ENCODE results near the gene KRT83. TPM values are rescaled to one million over a fixed set of nuclear protein-coding genes. Genes with fewer than 3 reads are reported as not detected.

Gene KRT83
- total RNA-seq = not detected in 2 replicates

GRCh38 chr12:52320784-52321400 is at the start of gene KRT83:
TSS of gene KRT83 (minus strand) at chr12:52321398. CDS start at chr12:52321335, 63 bp downstream.

DNA sequence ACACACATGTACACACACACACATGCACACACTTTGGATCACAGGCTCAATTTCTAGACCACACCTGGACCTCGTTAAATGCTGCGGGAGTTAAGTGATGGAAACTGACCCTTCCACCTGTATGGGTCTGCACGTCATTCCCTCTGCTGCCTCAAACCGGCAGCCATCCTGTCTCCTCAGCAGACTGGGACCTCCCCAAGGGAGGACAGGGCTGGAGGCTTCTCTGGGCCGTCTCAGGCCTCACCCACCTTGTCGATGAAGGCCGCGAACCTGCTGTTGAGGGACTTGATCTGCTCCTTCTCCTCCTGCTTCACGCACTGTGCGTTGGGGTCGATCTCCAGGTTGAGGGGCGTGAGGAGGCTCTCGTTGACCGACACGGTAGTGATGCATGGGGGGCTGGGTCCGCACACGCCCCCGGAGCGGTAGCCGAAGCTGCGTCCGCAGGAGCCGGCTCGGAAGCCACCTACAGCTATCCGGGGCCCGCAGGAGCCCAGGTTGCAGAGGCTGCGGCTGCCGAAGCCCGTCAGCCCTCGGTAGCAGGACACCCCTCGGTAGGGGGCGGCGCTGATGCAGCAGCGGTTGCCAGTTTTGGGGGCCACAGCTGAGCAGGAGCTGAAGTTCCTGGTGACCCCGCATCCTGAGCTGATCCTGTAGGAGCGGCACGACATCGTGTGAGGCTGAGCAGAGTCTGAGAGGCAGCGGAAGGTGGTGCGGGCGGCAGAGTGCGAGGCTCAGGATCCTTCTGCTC is 45.7 kb upstream of the KRT83 start, which contains the start of gene KRT85:
Gene KRT85, minus strand, starts transcription at position 744 of the 748 bp plus-strand sequence. Its CDS starts 76 bp downstream, at position 668.

GRCh38 chr12:52291267-52291935 is 29.8 kb downstream of the KRT83 start, which contains the start of gene KRT81:
TSS of gene KRT81 (minus strand) at chr12:52291534. CDS start at chr12:52291465, 69 bp downstream.

DNA sequence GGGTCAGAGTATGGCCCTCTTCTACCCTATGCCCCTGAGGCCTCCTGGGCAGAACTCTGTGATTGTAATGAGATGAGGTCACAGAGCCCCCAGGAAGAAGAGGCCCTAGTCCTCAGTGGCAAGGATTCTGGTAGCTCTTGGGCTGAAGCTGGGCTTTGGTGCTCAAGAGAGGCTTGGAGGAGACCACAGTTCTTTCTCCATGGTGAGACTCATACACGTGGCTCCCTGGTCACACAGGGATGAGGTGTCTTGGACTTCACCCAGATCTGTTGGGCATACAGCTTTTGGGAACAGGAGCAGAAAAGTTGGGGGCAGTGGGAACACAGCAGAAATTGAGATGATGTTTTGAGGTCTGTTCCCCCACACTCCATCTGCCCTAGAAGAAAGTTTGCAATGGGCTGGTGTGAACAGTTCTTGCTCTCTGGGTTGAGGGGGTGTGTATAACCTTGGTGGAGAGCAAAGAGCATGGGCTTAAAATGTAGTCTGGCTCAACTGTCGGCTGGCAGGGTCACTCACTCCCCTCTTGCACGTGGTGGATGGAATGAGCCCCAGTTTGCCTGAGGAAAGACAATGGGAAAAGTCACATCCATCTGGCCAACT is 46.6 kb downstream of the KRT83 start, which contains the start of gene KRT86:
Gene KRT86, plus strand, starts transcription at position 125 of the 600 bp plus-strand sequence. CDS start 27,272 bp downstream, outside the sequence.

Other genes with a start within 250 kb of the KRT83 start
- 1.0 and 1.1 TPM in 2 replicates for gene SMIM41, start 241.7 kb downstream of the KRT83 start, total RNA-seq
- 0.22 and 1.4 TPM in 2 replicates for gene KRT80, start 129.4 kb downstream of the KRT83 start, total RNA-seq
- 1.1 and 7.0 TPM in 2 replicates for gene KRT7, start 88.2 kb downstream of the KRT83 start, total RNA-seq
- under 0.01 TPM in 1 of 2 replicates, not detected in the other for gene KRT86, start 46.8 kb downstream of the KRT83 start, total RNA-seq
- 0.14 TPM in 1 of 2 replicates, not detected in the other for gene KRT81, start 29.9 kb downstream of the KRT83 start, total RNA-seq
- not detected in 2 replicates for gene KRT85, start 46.1 kb upstream of the KRT83 start, total RNA-seq
- gene KRT84, start 64.3 kb upstream of the KRT83 start, total RNA-seq = not detected in 2 replicates
- gene KRT82, start 84.9 kb upstream of the KRT83 start, total RNA-seq = not detected in 2 replicates
- gene KRT75, start 113.0 kb upstream of the KRT83 start, total RNA-seq = not detected in 2 replicates
- gene KRT6B, start 130.7 kb upstream of the KRT83 start, total RNA-seq = 0.29 TPM in 1 of 2 replicates, not detected in the other
- gene KRT6C, start 152.4 kb upstream of the KRT83 start, total RNA-seq = not detected in 2 replicates
- 25.6 TPM in 1 of 2 replicates, not detected in the other for gene KRT6A, start 171.9 kb upstream of the KRT83 start, total RNA-seq
- 1.7 TPM in 1 of 2 replicates, not detected in the other for gene KRT5, start 199.0 kb upstream of the KRT83 start, total RNA-seq
- not detected in 2 replicates for gene KRT71, start 231.7 kb upstream of the KRT83 start, total RNA-seq

Measured in placental pericyte (primary cell).